ENCODE data around the gene TRPM6.

The TRPM6 gene

GRCh38 chr9:74728176-74728575 lies 159.5 kb downstream of the TRPM6 start:
- FAIRE-seq (no peak), DNase-seq (ENCODE audit: insufficient read length, low spot score) (no peak)

- FAIRE-seq (no peak), DNase-seq (ENCODE audit: insufficient read length, low spot score) (no peak)
These were observed 161.1 kb downstream of the TRPM6 start for GRCh38 chr9:74726581-74726980.

GRCh38 chr9:74724317-74724716 lies 163.4 kb downstream of the TRPM6 start:
- no peak for DNase-seq (ENCODE audit: insufficient read length, low spot score)
- no peak for FAIRE-seq

DNA sequence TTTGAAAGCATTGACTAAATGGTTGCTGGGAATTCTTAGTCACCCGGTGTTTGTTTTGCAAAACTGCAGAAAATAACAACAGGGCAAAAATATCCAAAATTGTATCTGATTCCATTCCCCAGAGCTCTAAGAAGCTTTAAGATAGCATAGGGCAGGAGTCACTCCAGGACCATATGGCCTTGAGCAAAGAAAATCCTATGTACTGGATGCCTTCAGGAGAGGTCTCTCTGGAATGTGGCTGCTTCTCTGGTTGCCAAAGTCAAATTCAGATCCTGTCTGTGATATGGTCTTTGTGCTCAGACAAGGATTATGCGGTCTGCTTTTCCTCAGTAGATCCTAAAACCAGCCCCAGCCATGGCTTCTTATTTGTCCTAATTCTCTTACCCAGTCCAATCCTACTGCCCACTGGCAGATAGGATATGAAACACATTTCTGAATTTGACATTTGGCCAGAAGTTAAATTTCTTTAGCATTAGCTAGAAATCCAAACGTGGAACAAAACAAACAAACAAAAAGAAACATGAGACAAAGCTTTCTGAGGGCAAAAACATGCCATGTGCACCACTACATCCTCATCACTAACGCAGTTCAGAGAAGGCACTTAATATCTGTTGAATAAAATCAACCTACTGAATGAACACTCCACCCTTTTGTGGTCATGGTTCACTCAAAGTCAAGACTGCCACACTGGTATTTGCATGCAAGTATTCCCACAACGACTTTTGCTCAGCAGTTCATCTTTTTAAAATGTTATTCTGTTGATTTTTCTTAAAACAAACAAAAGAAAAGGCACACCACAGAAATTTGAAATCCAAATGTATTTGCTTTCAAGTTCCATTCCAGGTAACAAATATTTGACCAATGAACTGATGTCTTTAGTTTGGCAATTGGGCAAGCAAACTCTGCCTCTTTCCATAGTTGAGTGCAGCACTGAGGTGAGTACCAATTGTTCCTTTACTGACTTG lies 165.7 kb downstream of the TRPM6 start:
- DNase-seq (ENCODE audit: insufficient read length, low spot score) = no peak
- FAIRE-seq = no peak

DNA sequence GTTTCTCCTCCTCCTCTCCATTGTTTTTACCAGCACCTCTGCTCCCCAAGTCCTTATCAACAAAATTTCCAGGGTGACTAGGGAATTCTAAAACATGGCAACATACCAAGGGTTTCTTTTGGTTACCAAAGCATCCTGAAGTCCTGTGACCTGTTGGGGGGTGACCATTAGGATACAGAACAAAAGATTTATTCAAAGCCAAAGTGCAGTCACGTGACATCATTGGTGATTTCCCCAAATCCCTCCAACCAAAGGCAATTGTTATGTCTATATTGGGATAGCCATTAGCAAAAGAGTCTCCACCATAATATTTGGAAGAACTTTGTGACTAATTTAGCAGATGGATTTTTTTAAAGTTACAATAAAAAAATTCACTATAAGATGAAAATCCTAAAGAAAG lies 168.4 kb downstream of the TRPM6 start:
- no peak for DNase-seq (ENCODE audit: insufficient read length, low spot score)
- FAIRE-seq = no peak

GRCh38 chr9:74718709-74719108 lies 169.0 kb downstream of the TRPM6 start:
- FAIRE-seq = no peak
- no peak for DNase-seq (ENCODE audit: insufficient read length, low spot score)

- no peak for FAIRE-seq
- no peak for DNase-seq (ENCODE audit: insufficient read length, low spot score)
These were observed 176.4 kb downstream of the TRPM6 start for GRCh38 chr9:74711341-74711740.

GRCh38 chr9:74697535-74697934 lies 190.2 kb downstream of the TRPM6 start:
- FAIRE-seq (no peak), DNase-seq (ENCODE audit: insufficient read length, low spot score) (no peak)

DNA sequence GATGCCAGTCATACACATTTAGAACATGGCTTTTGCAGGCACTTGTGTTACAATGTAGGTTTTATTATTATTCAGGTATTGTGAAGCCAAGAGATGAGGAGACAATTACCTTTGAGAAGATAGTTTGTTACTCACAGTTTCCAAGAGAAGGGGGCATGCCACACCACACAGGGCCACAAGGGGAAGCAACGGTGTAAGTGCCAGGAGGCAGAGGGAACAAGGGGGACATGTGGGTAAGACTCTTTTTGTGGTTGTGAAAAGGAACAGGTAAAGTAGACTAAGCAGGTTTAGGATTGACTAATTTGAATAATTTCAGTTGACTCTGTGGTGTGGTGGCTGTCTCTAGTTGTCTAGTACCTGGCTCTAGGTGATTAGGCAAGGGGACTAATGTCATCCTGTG lies 191.2 kb downstream of the TRPM6 start:
- FAIRE-seq (no peak), DNase-seq (ENCODE audit: insufficient read length, low spot score) (no peak)

DNA sequence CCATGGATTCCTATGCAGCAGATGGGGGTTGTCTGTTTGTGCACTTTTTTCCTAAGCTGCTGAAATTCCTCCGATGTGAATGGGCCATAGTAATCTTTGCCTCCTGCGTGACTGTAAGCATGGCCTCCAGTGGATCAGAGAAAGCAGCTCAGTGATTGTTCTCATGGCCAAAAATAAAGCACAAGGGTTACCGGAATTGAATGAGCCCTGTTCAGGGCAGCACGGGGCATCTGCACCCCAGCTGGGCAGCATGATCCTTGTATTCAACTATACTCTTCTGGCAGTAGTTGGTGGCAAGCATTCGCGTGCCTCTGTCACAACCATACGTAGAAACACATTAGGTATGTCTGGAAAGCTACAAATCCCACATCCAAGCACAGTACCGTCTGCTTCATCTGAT lies 196.7 kb downstream of the TRPM6 start:
- DNase-seq (ENCODE audit: insufficient read length, low spot score) = no peak
- FAIRE-seq = no peak

DNA sequence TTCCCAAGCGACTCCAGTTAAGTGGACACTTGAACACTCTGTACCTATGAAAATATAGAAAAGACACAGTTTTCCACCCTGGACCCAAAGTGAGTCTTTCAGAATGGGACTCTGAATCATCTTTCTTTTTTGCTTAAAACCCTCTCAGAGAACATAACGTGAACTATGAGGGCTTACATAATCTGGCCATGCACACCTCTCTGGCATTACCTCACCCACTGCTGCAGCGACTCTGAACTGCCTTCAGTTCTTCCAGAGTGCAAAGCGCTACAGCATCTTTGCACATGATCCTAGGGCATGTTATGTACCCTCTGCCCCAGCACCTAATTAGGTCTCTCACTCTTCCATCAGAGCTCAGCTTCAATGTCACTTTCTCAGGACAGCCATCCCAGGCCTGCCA lies 204.4 kb downstream of the TRPM6 start:
- FAIRE-seq = no peak

DNA sequence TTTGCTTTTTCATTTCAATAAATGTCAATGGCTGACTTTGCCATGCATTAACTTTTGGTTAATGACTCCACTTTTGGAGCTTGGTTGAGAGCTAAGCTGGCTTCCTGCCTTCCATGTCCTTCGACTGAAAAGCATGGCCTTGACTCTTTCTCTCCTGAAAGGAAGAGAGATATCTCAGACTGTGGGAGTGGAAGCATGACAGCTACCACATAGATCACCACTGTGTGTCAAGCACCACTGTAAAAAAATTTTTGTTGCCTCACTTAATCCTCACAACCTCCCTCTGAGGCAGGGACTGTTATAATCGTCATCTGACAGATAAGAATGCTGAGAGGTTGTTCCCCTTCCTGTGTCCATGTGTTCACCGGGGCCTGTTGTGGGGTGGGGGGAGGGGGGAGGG lies 205.8 kb downstream of the TRPM6 start:
- DNase-seq (ENCODE audit: insufficient read length, low spot score) = no peak
- FAIRE-seq = no peak

More for the DNA sequence above, 204.4 kb downstream of the TRPM6 start:
- DNase-seq (ENCODE audit: insufficient read length, low spot score) = no peak

DNA sequence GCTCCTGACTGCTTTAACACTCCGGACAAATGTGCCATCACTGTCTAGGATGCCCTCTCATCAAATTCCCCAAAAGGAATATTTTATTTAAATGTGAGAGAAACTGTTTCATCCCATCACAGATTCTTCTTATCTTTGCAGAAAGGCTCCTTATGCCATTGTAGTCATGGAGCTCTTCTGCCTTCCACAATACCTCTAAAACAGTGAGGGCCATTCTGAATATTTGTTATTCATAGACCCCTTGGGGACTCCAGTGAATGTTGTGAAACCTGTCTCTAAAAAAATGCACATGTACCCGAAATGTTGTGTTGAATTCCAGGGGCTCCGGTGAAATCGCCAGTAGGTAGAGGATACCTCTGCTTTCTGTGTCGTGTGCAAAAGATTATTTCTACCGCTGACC lies 213.6 kb downstream of the TRPM6 start:
- DNase-seq (ENCODE audit: insufficient read length, low spot score) (no peak), FAIRE-seq (no peak)

All from GM19239 (cell line).